ENCODE measurements around the gene ANAPC13. TPM values are rescaled to one million over a fixed set of nuclear protein-coding genes. Genes with fewer than 3 reads are reported as not detected.

The ANAPC13 gene
- polyA plus RNA-seq, 1 of the 3 experiments (the other 2 are of a cell fraction): 63.5 TPM

DNA sequence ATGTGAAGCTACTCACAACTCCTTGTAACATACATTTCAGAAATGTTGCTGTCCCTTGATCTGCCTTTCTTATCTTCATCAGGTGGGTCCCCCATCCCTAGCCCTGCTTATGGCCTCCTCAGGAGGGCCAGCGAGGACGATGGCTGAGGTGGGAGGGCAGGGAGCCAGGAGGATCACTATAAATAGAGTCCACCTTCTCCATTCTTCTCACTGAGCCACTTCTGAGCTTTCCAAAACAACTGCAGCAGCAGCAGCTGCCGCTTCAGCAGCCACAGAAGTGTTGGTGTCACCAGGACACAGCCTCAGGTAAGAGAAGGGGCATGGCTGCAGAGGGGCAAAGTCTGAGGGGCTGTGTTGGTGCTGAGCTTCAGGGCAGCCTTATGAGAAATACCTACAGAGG lies 53.5 kb downstream of the ANAPC13 start:
- Histone ChIP-seq H3K79me2 (ENCODE audit: insufficient read depth) (no peaks in the 10 kb centered on the region), H2AFZ (ENCODE audit: low read depth) (no peak overlapping the region), H3K4me1 (ENCODE audit: control insufficient read depth in 1 of 2, insufficient read depth in 2 of 2, low read depth in 1 of 2, low read length in 1 of 2) (peaks cover 2 to 10% of the 10 kb centered on the region in 2 experiments; a peak in 3 of 4 replicates), H3K4me3 (ENCODE audit: low read depth in 2 of 2, low read length in 1 of 2) (no peak overlapping the region), H3K27me3 (ENCODE audit: insufficient read depth) (no peaks in the 10 kb centered on the region), H3K27ac (ENCODE audit: low read depth in 2 of 2, low read length in 1 of 2) (no peak overlapping the region), H3K36me3 (replicated peaks in 1 of 2; ENCODE audit: control insufficient read depth in 1 of 2, insufficient read depth in 2 of 2, low read length in 1 of 2) (no peaks in the 10 kb centered on the region), H3F3A (replicated peaks; ENCODE audit: insufficient read depth) (peaks cover 7% of the 10 kb centered on the region), H3K9me2 (no peaks in the 10 kb centered on the region), H3K4me2 (no peak overlapping the region), H3K9me3 (no peaks in the 10 kb centered on the region), H4K20me1 (ENCODE audit: insufficient read depth) (no peaks in the 10 kb centered on the region), H3K9ac (no peak overlapping the region)
- no peak for TF ChIP-seq EP300 (IDR thresholded peaks at IDR 0.05; ENCODE audit: borderline replicate concordance in 1 of 2, low read depth in 1 of 2, low read length in 1 of 2)
- no peak for TF ChIP-seq FOXJ3 (CRISPR knock-in tag; IDR thresholded peaks at IDR 0.05)
- TF ChIP-seq TCF12 (IDR thresholded peaks at IDR 0.05): no peak
- no peak for TF ChIP-seq MXI1 (IDR thresholded peaks at IDR 0.05; ENCODE audit: low read depth, low read length)
- TF ChIP-seq, protein P1, sequence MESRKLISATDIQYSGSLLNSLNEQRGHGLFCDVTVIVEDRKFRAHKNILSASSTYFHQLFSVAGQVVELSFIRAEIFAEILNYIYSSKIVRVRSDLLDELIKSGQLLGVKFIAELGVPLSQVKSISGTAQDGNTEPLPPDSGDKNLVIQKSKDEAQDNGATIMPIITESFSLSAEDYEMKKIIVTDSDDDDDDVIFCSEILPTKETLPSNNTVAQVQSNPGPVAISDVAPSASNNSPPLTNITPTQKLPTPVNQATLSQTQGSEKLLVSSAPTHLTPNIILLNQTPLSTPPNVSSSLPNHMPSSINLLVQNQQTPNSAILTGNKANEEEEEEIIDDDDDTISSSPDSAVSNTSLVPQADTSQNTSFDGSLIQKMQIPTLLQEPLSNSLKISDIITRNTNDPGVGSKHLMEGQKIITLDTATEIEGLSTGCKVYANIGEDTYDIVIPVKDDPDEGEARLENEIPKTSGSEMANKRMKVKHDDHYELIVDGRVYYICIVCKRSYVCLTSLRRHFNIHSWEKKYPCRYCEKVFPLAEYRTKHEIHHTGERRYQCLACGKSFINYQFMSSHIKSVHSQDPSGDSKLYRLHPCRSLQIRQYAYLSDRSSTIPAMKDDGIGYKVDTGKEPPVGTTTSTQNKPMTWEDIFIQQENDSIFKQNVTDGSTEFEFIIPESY (IDR thresholded peaks at IDR 0.05; ENCODE audit: borderline replicate concordance, low read depth): no peak
- no peak for TF ChIP-seq TEAD4 (IDR thresholded peaks at IDR 0.05; ENCODE audit: borderline replicate concordance, insufficient read depth)
- no peak for TF ChIP-seq MEF2A (IDR thresholded peaks at IDR 0.05; ENCODE audit: borderline replicate concordance, low read depth)
- TF ChIP-seq NFIC (IDR thresholded peaks at IDR 0.05; ENCODE audit: borderline replicate concordance): no peak
- TF ChIP-seq, protein P2, sequence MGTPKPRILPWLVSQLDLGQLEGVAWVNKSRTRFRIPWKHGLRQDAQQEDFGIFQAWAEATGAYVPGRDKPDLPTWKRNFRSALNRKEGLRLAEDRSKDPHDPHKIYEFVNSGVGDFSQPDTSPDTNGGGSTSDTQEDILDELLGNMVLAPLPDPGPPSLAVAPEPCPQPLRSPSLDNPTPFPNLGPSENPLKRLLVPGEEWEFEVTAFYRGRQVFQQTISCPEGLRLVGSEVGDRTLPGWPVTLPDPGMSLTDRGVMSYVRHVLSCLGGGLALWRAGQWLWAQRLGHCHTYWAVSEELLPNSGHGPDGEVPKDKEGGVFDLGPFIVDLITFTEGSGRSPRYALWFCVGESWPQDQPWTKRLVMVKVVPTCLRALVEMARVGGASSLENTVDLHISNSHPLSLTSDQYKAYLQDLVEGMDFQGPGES (IDR thresholded peaks at IDR 0.05; ENCODE audit: low read depth, low read length): no peak
- TF ChIP-seq FOXM1 (IDR thresholded peaks at IDR 0.05; ENCODE audit: low read depth): no peak
- no peak for TF ChIP-seq SMC3 (IDR thresholded peaks at IDR 0.05; ENCODE audit: low read depth, low read length)
- TF ChIP-seq, protein P3, sequence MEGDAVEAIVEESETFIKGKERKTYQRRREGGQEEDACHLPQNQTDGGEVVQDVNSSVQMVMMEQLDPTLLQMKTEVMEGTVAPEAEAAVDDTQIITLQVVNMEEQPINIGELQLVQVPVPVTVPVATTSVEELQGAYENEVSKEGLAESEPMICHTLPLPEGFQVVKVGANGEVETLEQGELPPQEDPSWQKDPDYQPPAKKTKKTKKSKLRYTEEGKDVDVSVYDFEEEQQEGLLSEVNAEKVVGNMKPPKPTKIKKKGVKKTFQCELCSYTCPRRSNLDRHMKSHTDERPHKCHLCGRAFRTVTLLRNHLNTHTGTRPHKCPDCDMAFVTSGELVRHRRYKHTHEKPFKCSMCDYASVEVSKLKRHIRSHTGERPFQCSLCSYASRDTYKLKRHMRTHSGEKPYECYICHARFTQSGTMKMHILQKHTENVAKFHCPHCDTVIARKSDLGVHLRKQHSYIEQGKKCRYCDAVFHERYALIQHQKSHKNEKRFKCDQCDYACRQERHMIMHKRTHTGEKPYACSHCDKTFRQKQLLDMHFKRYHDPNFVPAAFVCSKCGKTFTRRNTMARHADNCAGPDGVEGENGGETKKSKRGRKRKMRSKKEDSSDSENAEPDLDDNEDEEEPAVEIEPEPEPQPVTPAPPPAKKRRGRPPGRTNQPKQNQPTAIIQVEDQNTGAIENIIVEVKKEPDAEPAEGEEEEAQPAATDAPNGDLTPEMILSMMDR (IDR thresholded peaks at IDR 0.05): no peak
- TF ChIP-seq, protein P4, sequence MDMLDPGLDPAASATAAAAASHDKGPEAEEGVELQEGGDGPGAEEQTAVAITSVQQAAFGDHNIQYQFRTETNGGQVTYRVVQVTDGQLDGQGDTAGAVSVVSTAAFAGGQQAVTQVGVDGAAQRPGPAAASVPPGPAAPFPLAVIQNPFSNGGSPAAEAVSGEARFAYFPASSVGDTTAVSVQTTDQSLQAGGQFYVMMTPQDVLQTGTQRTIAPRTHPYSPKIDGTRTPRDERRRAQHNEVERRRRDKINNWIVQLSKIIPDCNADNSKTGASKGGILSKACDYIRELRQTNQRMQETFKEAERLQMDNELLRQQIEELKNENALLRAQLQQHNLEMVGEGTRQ (IDR thresholded peaks at IDR 0.05; ENCODE audit: borderline replicate concordance, low read depth, low read length): no peak
- TF ChIP-seq, protein P5, sequence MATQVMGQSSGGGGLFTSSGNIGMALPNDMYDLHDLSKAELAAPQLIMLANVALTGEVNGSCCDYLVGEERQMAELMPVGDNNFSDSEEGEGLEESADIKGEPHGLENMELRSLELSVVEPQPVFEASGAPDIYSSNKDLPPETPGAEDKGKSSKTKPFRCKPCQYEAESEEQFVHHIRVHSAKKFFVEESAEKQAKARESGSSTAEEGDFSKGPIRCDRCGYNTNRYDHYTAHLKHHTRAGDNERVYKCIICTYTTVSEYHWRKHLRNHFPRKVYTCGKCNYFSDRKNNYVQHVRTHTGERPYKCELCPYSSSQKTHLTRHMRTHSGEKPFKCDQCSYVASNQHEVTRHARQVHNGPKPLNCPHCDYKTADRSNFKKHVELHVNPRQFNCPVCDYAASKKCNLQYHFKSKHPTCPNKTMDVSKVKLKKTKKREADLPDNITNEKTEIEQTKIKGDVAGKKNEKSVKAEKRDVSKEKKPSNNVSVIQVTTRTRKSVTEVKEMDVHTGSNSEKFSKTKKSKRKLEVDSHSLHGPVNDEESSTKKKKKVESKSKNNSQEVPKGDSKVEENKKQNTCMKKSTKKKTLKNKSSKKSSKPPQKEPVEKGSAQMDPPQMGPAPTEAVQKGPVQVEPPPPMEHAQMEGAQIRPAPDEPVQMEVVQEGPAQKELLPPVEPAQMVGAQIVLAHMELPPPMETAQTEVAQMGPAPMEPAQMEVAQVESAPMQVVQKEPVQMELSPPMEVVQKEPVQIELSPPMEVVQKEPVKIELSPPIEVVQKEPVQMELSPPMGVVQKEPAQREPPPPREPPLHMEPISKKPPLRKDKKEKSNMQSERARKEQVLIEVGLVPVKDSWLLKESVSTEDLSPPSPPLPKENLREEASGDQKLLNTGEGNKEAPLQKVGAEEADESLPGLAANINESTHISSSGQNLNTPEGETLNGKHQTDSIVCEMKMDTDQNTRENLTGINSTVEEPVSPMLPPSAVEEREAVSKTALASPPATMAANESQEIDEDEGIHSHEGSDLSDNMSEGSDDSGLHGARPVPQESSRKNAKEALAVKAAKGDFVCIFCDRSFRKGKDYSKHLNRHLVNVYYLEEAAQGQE (IDR thresholded peaks at IDR 0.05; ENCODE audit: low read depth, low read length): no peak
- TF ChIP-seq, protein P6, sequence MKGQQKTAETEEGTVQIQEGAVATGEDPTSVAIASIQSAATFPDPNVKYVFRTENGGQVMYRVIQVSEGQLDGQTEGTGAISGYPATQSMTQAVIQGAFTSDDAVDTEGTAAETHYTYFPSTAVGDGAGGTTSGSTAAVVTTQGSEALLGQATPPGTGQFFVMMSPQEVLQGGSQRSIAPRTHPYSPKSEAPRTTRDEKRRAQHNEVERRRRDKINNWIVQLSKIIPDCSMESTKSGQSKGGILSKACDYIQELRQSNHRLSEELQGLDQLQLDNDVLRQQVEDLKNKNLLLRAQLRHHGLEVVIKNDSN (IDR thresholded peaks at IDR 0.05; ENCODE audit: borderline replicate concordance, low read depth): no peak
- ChIA-PET POLR2A (no interaction called here), CTCF (interaction anchor here (0.6 kb wide), 2 partner anchors 15 to 234 kb away, joined by 3 read pairs; no protein-coding TSS in a partner anchor)
- WGBS (ENCODE audit: low lambda C conversion rate): 91% methylated on average over 3 of the region's 3 CpGs
- no peak for DNase-seq
